ENCODE measurements around the gene GUK1. TPM values are rescaled to one million over a fixed set of nuclear protein-coding genes. Genes with fewer than 3 reads are reported as not detected.

The GUK1 gene
- total and polyA plus RNA-seq, 2 of the 8 experiments (the other 6 are each of a cell fraction or from before 2014, with no cell fraction given): 68.5 to 183 TPM

GRCh38 chr1:228175316-228176023 is 35.4 kb downstream of the GUK1 start (continued):
- TF ChIP-seq CHD7 (IDR thresholded peaks at IDR 0.05; ENCODE audit: insufficient replicate concordance, low read length) (no peak), MAFK (IDR thresholded peaks at IDR 0.05; ENCODE audit: low read depth, low read length) (no peak), HDAC2 (IDR thresholded peaks at IDR 0.05; ENCODE audit: borderline replicate concordance in 1 of 2, low read depth in 2 of 2, low read length in 2 of 2) (no peak), CEBPB (IDR thresholded peaks at IDR 0.05; ENCODE audit: low read depth, low read length) (no peak), NANOG (IDR thresholded peaks at IDR 0.05; ENCODE audit: insufficient read depth, low read depth, low read length, poor library complexity, severe bottlenecking) (no peak), POLR2AphosphoS5 (IDR thresholded peaks at IDR 0.05; ENCODE audit: low read depth, low read length) (no peak), SP4 (IDR thresholded peaks at IDR 0.05; ENCODE audit: low read length) (no peak), POU5F1 (IDR thresholded peaks at IDR 0.05; ENCODE audit: low read depth, low read length) (no peak), CBX8 (IDR thresholded peaks at IDR 0.05; ENCODE audit: borderline replicate concordance, low read depth, low read length) (no peak), SIX5 (IDR thresholded peaks at IDR 0.05; ENCODE audit: low read depth, low read length) (no peak), FOSL1 (IDR thresholded peaks at IDR 0.05; ENCODE audit: insufficient read depth, low read depth, low read length) (no peak)
